ENCODE data around the gene RANBP1.

RANBP1 gene

GRCh38 chr22:20076627-20077172 lies 39.2 kb upstream of the RANBP1 start:
- peaks cover 5% of the 10 kb centered on the region for H3F3A ChIP-seq (ENCODE audit: low read depth)
- no peak overlapping the region for H3K9ac ChIP-seq (ENCODE audit: low read depth, low read length, poor library complexity, severe bottlenecking)
- no peaks in the 10 kb centered on the region for H3K9me2 ChIP-seq (replicated peaks; ENCODE audit: low read depth, low read length)
- no peak overlapping the region for H2AFZ ChIP-seq (ENCODE audit: low read length)
- peaks cover 22% of the 10 kb centered on the region for H3K79me2 ChIP-seq (ENCODE audit: insufficient read depth, low read length)
- H4K20me1 ChIP-seq (ENCODE audit: insufficient read depth, low read length, poor library complexity, severe bottlenecking), result peaks cover 13% of the 10 kb centered on the region
- no peaks in the 10 kb centered on the region for H3K36me3 ChIP-seq (ENCODE audit: insufficient read depth, low read length)
- no peaks in the 10 kb centered on the region for H3K9me3 ChIP-seq (ENCODE audit: insufficient read depth, low read depth, low read length)
- H3K4me3 ChIP-seq (ENCODE audit: low read length, poor library complexity, severe bottlenecking), result no peak overlapping the region
- H3K27me3 ChIP-seq (ENCODE audit: insufficient read depth, low read length, poor library complexity, severe bottlenecking), result peaks cover 6% of the 10 kb centered on the region
- H3K4me1 ChIP-seq (ENCODE audit: insufficient read depth, low read length, poor library complexity, severe bottlenecking), result peaks cover 14% of the 10 kb centered on the region
- H3K4me2 ChIP-seq (ENCODE audit: low read depth, low read length, poor library complexity, severe bottlenecking), result no peak overlapping the region
- TF ChIP-seq, protein P1, sequence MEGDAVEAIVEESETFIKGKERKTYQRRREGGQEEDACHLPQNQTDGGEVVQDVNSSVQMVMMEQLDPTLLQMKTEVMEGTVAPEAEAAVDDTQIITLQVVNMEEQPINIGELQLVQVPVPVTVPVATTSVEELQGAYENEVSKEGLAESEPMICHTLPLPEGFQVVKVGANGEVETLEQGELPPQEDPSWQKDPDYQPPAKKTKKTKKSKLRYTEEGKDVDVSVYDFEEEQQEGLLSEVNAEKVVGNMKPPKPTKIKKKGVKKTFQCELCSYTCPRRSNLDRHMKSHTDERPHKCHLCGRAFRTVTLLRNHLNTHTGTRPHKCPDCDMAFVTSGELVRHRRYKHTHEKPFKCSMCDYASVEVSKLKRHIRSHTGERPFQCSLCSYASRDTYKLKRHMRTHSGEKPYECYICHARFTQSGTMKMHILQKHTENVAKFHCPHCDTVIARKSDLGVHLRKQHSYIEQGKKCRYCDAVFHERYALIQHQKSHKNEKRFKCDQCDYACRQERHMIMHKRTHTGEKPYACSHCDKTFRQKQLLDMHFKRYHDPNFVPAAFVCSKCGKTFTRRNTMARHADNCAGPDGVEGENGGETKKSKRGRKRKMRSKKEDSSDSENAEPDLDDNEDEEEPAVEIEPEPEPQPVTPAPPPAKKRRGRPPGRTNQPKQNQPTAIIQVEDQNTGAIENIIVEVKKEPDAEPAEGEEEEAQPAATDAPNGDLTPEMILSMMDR (conservative IDR thresholded peaks at IDR 0.05; ENCODE audit: low read length), result no peak
- TF ChIP-seq EZH2phosphoT487 (IDR thresholded peaks at IDR 0.05; ENCODE audit: borderline replicate concordance), result no peak

DNA sequence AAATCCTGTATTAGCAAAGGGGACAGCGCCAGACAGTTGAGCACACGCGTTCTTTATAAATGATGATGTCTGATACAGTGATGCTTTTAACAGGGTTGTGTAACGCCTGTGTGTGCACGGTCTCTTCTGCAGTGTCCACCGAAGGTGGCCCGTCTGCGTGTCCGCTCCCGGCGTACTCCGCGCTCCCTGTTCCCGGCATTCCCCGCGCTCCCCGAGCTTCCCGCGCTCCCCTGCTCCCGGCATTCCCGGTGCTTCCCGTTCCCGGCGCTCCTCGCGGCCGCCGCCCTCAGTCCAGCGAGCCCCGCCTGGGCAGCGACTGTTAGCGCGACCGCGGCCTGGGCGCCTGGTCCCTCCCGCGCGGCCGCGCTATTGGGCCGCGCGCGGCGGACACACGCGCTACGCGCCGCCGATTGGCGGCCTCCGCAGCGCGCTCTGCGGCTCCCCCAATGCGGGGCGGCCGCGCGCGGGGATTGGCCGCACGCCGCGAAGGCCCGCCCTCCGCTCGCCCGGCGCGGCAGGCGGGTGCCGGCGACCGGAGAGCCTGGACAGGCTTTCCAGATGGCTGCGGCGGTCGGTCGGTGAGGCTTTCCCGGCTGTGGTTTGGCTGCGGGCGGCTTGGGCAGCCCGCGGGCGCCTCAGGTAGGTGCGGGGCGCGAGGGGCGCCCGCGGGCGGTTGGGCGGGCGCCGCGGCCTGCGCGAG lies 36.0 kb upstream of the RANBP1 start, which contains the start of gene DGCR8:
TSS of gene DGCR8 (plus strand) at position 497 of the 700 bp plus-strand sequence. CDS start 5,723 bp downstream, outside the sequence.
- H3K9me2 ChIP-seq (replicated peaks; ENCODE audit: low read depth, low read length), result no peaks in the 10 kb centered on the region
- peaks cover 35% of the 10 kb centered on the region for H3K4me1 ChIP-seq (ENCODE audit: insufficient read depth, low read length, poor library complexity, severe bottlenecking)
- peaks cover 41% of the 10 kb centered on the region for H4K20me1 ChIP-seq (ENCODE audit: insufficient read depth, low read length, poor library complexity, severe bottlenecking)
- H3K36me3 ChIP-seq (ENCODE audit: insufficient read depth, low read length), result no peaks in the 10 kb centered on the region
- no peaks in the 10 kb centered on the region for H3K9me3 ChIP-seq (ENCODE audit: insufficient read depth, low read depth, low read length)
- peaks cover 5% of the 10 kb centered on the region for H3F3A ChIP-seq (ENCODE audit: low read depth)
- TF ChIP-seq EZH2phosphoT487 (IDR thresholded peaks at IDR 0.05; ENCODE audit: borderline replicate concordance), result no peak
- TF ChIP-seq, protein P1 (conservative IDR thresholded peaks at IDR 0.05; ENCODE audit: low read length), result no peak
- H3K79me2 ChIP-seq (ENCODE audit: insufficient read depth, low read length), result peaks cover 54% of the 10 kb centered on the region
- H2AFZ ChIP-seq (ENCODE audit: low read length), result peak within 1 kb of the TSS; percentile 80
- H3K4me2 ChIP-seq (ENCODE audit: low read depth, low read length, poor library complexity, severe bottlenecking), result peak within 1 kb of the TSS; percentile 79
- H3K9ac ChIP-seq (ENCODE audit: low read depth, low read length, poor library complexity, severe bottlenecking), result peak within 1 kb of the TSS; percentile 93
- peaks cover 6% of the 10 kb centered on the region for H3K27me3 ChIP-seq (ENCODE audit: insufficient read depth, low read length, poor library complexity, severe bottlenecking)
- H3K4me3 ChIP-seq (ENCODE audit: low read length, poor library complexity, severe bottlenecking), result peak within 1 kb of the TSS; percentile 92

- Histone ChIP-seq H2AFZ (ENCODE audit: low read length) (no peak overlapping the region), H3K36me3 (ENCODE audit: insufficient read depth, low read length) (no peaks in the 10 kb centered on the region), H4K20me1 (ENCODE audit: insufficient read depth, low read length, poor library complexity, severe bottlenecking) (peaks cover 46% of the 10 kb centered on the region), H3K9me2 (replicated peaks; ENCODE audit: low read depth, low read length) (no peaks in the 10 kb centered on the region), H3K9me3 (ENCODE audit: insufficient read depth, low read depth, low read length) (no peaks in the 10 kb centered on the region), H3K27me3 (ENCODE audit: insufficient read depth, low read length, poor library complexity, severe bottlenecking) (peaks cover 6% of the 10 kb centered on the region), H3K4me2 (ENCODE audit: low read depth, low read length, poor library complexity, severe bottlenecking) (peak overlapping the region; percentile 79), H3K9ac (ENCODE audit: low read depth, low read length, poor library complexity, severe bottlenecking) (peak overlapping the region; percentile 93), H3K79me2 (ENCODE audit: insufficient read depth, low read length) (peaks cover 59% of the 10 kb centered on the region), H3K4me3 (ENCODE audit: low read length, poor library complexity, severe bottlenecking) (peak overlapping the region; percentile 92), H3F3A (ENCODE audit: low read depth) (peaks cover 5% of the 10 kb centered on the region), H3K4me1 (ENCODE audit: insufficient read depth, low read length, poor library complexity, severe bottlenecking) (peaks cover 40% of the 10 kb centered on the region)
- no peak for TF ChIP-seq EZH2phosphoT487 (IDR thresholded peaks at IDR 0.05; ENCODE audit: borderline replicate concordance)
- TF ChIP-seq, protein P1 (conservative IDR thresholded peaks at IDR 0.05; ENCODE audit: low read length), result no peak
Measured at GRCh38 chr22:20080445-20080775, 35.5 kb upstream of the RANBP1 start.
